Measurements from ENCODE around the gene TBC1D5.
"Not testable (repeated sequence)": the region's sequence is repeated elsewhere in the genome, so short reads cannot be mapped to it uniquely, and the experiment has no call there.

Gene TBC1D5

GRCh38 chr3:17707813-17708543, 34.5 kb downstream of the TBC1D5 start:
- no peak for DNase-seq

GRCh38 chr3:17705991-17706390, 36.4 kb downstream of the TBC1D5 start:
- DNase-seq = not testable (repeated sequence)

- DNase-seq = not testable (repeated sequence)
Measured at GRCh38 chr3:17699815-17700214, 42.6 kb downstream of the TBC1D5 start.

GRCh38 chr3:17695665-17696064, 46.8 kb downstream of the TBC1D5 start:
- not testable (repeated sequence) for DNase-seq

GRCh38 chr3:17693670-17693999, 48.8 kb downstream of the TBC1D5 start:
- not testable (repeated sequence) for DNase-seq

GRCh38 chr3:17692846-17693669, 49.4 kb downstream of the TBC1D5 start:
- not testable (repeated sequence) for DNase-seq

GRCh38 chr3:17687566-17687965, 54.9 kb downstream of the TBC1D5 start:
- no peak for DNase-seq

- DNase-seq = no peak
Measured at GRCh38 chr3:17686613-17687012, 55.8 kb downstream of the TBC1D5 start.

DNA sequence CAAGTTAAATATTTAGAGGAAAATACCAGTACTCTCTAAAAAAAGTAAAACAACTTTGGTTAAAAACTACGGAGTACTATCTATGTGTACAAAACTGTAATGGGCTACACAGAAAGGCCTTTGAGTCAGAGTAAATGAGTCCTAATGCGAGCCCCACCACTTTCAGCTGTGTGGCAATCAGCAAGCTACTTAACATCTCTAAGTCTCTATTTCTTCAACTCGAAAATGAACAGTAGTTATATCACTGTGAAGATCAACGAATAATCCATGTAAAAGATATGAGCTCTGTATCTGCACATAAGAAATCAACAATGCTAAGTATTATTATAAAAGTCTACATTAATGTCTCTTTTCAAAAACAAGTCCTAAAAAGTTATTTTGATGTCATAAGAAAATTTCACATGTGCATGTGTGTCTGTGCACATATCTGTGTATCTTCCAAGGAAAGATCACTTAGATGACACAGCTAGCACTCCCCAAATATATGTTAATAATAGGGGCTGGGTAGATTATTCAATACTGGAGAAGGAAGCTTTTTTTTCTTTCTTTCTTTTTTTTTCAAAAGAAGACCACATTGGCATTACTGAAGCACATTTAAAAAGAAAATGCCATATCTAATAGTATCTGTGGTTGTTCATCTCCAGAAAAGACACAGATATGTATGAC, 58.8 kb downstream of the TBC1D5 start:
- DNase-seq = no peak

DNA sequence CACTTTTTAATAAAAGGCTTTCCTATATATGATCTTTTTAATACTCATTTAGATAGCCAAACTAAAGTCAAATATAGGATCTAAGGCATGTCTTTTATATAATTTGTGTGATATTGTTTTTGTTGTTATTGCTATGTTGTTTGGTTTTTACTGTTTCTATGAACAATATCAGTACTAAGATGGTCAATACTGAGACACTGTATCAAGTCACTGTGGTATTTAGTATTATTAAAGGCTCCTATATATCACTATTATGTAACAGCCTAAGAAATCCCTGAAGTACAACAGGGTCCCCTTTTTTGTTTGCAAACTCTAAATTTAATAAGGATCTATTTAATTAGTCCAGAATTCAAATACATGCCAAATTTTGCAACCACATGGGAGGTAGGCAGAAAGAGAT, 61.9 kb downstream of the TBC1D5 start:
- DNase-seq = no peak

DNA sequence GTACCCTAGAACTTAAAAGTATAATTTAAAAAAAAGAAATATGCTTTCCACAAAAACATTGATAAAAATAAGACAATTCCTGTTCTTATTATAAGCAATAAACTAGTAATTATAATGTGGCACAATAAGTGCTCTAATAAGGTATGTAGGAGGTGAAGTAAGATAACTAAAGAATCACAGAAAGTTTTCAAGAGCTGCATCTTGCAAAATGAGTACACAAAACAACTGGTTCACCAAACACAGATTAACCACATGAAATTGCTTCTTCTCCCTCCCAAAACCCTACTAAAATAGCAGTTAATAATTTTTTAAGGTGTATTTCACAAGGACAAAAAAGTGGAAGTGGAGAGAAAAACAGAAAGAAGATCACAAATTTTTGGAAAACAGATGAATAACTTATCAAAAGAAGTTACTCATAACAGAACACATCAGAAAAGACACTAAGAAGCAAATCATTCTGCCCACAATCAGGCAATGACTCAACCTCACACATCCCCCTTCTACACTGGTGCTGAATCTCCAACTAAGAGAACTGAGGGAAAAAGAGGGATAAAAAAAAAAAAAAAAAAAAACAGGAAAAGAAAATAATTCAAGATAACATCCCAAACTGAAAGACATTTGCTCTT, 64.2 kb downstream of the TBC1D5 start:
- no peak for DNase-seq

DNA sequence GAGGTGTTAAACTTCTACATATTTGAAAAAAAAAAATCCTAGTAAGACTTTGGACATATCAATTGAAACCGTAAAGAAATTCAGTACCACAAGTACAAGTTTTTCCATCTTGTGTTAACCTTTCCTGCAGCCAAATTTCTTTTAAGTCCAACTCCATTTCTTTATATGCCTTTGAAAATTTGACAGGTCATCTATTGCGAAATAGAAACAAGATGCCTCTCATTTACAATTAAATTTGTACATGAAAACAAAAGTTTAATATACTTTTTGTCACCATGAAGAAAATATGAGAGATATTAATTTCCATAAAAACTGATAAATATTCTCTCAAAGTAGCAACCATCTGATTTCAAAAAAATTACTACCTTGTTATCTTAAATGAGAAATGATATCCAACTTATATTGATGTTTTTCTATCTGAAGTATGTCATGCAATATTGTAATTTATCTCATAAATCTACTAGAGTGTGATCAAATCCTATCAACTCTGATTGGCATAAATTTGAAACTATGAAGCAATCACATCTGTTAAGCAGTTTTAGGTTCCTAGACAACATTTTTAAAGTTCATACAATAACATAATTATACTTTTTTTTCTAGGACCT, 68.2 kb downstream of the TBC1D5 start:
- DNase-seq = no peak

GRCh38 chr3:17672506-17672905, 69.9 kb downstream of the TBC1D5 start:
- DNase-seq = no peak

DNA sequence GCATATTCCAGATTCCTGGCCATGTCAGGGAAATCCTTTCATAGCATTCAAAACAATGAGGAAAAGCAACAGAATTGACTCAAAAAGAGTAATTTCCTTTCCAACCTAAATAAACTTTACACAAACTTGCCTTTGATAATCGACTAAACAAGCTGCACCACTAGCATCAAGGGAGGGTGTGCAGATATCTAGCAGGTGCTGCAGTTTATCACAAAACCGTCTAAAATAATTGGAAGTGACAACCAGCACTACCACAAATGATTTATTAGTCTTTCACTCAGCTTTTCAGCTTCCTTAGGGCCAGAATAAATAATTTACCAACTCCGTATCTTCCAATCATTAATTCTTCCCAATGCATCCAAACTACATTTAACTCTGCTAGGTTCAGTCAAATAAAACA, 71.7 kb downstream of the TBC1D5 start:
- no peak for DNase-seq

GRCh38 chr3:17664923-17665322, 77.5 kb downstream of the TBC1D5 start:
- DNase-seq = no peak

DNA sequence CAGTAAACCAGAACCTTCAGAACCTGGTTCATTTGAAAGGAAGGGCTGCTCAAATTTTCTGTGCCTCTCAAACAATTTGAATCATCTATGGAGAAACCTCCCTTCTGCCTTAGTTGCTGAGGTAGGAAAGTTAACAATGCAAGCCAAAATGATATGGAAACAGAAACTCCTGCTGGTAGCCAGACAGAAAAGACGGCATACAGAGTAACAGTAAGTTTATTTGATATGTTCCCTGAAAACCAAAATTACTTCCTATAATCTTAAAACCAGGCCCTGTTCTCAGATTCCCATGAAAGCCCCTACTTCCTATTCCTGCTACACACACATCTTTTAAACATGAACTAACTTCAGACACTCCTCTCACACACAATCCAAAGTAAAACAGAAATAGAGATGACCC, 86.2 kb downstream of the TBC1D5 start:
- no peak for DNase-seq

- DNase-seq = no peak
Measured at GRCh38 chr3:17655743-17656142, 86.7 kb downstream of the TBC1D5 start.

DNA sequence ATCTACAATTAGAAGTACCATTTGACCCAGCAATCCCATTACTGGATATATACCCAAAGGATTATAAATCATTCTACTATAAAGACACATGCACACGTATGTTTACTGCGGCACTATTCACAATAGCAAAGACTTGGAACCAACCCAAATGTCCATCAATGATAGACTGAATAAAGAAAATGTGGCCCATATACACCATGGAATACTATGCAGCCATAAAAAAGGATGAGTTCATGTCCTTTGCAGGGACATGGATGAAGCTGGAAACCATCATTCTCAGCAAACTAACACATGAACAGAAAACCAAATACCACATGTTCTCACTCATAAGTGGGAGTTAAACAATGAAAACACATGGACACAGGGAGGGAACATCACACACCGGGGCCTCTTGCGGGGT, 92.7 kb downstream of the TBC1D5 start:
- DNase-seq = not testable (repeated sequence)

DNA sequence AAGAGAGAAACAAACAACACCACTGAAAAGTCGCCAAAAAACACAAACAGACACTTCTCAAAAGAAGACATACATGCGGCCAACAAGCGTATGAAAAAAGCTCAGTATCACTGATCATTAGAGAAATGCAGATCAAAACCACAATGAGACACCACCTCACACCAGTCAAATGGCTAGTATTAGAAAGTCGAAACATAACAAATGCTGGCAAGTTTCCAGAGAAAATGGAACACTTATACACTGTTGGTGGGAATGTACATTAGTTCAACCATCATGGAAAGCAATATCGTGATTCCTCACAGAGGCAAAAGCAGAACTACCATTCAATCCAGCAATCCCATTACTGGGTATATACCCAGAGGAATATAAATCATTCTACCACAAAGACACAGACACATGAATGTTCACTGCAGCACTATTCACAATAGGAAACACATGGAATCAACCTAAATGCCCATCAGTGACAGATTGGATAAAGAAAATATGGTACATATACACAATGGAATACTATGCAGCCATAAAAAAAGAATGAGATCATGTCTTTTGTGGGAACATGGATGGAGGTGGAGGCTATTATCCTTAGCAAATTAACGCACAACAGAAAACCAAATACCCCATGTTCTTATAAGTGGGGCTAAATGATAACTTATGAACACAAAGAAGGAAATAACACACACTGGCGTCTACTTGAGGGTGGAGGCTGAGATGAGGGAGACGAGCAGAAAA, 93.6 kb downstream of the TBC1D5 start:
- DNase-seq = not testable (repeated sequence)

DNA sequence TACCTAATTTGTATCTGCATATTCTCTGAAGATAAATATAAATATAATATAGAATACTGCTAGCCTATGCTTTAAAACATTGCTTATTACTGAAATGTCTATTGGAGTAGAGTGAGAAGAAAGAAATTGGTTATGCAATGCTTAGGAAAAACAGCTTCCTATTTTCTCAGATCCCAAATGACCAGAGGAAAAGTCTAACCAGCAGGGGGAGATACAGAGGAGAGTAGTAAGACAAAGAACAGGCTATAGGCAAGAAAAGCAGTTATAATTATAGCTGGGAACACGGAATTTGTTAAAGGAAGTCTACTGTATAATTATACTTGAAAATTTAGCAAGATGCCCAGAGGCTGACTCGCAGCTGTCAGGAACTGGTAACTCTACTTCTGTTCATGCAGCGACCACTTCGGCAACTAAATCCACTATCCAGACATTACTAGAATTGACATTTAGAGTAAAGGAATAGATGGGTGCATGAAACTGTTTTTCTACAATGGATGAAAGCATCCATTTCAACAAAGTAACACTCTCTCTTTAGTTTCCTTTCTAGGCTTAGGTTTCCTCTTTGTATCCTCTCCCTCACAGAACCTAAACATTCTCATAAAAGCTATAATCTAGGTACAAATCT, 97.2 kb downstream of the TBC1D5 start:
- DNase-seq = peak; percentile 1

- DNase-seq = no peak
Measured at GRCh38 chr3:17643691-17644090, 98.7 kb downstream of the TBC1D5 start.

GRCh38 chr3:17642474-17642873, 100.0 kb downstream of the TBC1D5 start:
- DNase-seq = no peak
